Loucy (cell line): ENCODE data around the gene ZNF587B.
"Not testable (repeated sequence)": the region's sequence is repeated elsewhere in the genome, so short reads cannot be mapped to it uniquely, and the experiment has no call there.

Experiments used
- H2AFZ ChIP-seq: fragments of 200-600 bp; sonication (generic); 2 replicates; pipeline ENCODE4 v1.6.0; 2016; ENCODE audit warnings: antibody characterized with exemption, mild to moderate bottlenecking, low read length, moderate library complexity
- H3F3A ChIP-seq: fragments of 200-600 bp; 2 replicates; pipeline ENCODE4 v1.6.0; 2016; ENCODE audit warnings: antibody characterized with exemption, low read depth, mild to moderate bottlenecking
- H3K27me3 ChIP-seq: fragments of 200-600 bp; sonication (generic); 2 replicates; pipeline ENCODE4 v1.6.1; 2014; ENCODE audit warnings: low read length, mild to moderate bottlenecking; ENCODE audit not compliant: insufficient read depth, poor library complexity, severe bottlenecking
- H3K36me3 ChIP-seq: fragments of 200-600 bp; sonication (generic); 2 replicates; pipeline ENCODE4 v1.6.1; 2016; ENCODE audit warnings: low read length; ENCODE audit not compliant: insufficient read depth
- H3K4me1 ChIP-seq: fragments of 200-600 bp; sonication (generic); 2 replicates; pipeline ENCODE4 v1.5.1; 2014; ENCODE audit warnings: low read length, mild to moderate bottlenecking; ENCODE audit not compliant: insufficient read depth, poor library complexity, severe bottlenecking
- H3K4me2 ChIP-seq: fragments of 200-600 bp; sonication (generic); 2 replicates; pipeline ENCODE4 v1.6.0; 2014; ENCODE audit warnings: antibody characterized with exemption, low read length, low read depth, mild to moderate bottlenecking; ENCODE audit not compliant: poor library complexity, severe bottlenecking
- H3K4me3 ChIP-seq: fragments of 200-600 bp; sonication (generic); 2 replicates; pipeline ENCODE4 v1.5.1; 2014; ENCODE audit warnings: low read length, mild to moderate bottlenecking, mixed read lengths; ENCODE audit not compliant: poor library complexity, severe bottlenecking
- H3K79me2 ChIP-seq: fragments of 200-600 bp; sonication (generic); 2 replicates; pipeline ENCODE4 v1.6.1; 2014; ENCODE audit warnings: low read length; ENCODE audit not compliant: insufficient read depth
- H3K9ac ChIP-seq: fragments of 200-600 bp; sonication (generic); 2 replicates; pipeline ENCODE4 v1.6.0; 2014; ENCODE audit warnings: mild to moderate bottlenecking, low read depth, low read length, moderate library complexity; ENCODE audit not compliant: poor library complexity, severe bottlenecking
- H3K9me2 ChIP-seq: fragments of 200-600 bp; sonication (generic); replicated peaks from 2 replicates; pipeline ENCODE4 v1.6.1; 2016; ENCODE audit warnings: low read depth, low read length, mixed read lengths
- H3K9me3 ChIP-seq: fragments of 200-600 bp; sonication (generic); 2 replicates; pipeline ENCODE4 v1.6.1; 2014; ENCODE audit warnings: mild to moderate bottlenecking, antibody characterized with exemption, low read length, low read depth; ENCODE audit not compliant: insufficient read depth
- H4K20me1 ChIP-seq: fragments of 200-600 bp; sonication (generic); 2 replicates; pipeline ENCODE4 v1.6.0; 2014; ENCODE audit warnings: antibody characterized with exemption, low read length, mild to moderate bottlenecking; ENCODE audit not compliant: insufficient read depth, poor library complexity, severe bottlenecking
- CTCF ChIP-seq: fragments of 200-600 bp; sonication (generic); conservative IDR thresholded peaks from 2 replicates; pipeline ENCODE4 v1.5.1; 2014; ENCODE audit warnings: mild to moderate bottlenecking, antibody characterized with exemption, low read length
- EZH2phosphoT487 ChIP-seq: fragments of 200-600 bp; IDR thresholded peaks from 2 replicates; pipeline ENCODE4 v1.6.1; 2018; ENCODE audit warnings: antibody characterized with exemption, mild to moderate bottlenecking, moderate library complexity, borderline replicate concordance

ZNF587B gene

DNA sequence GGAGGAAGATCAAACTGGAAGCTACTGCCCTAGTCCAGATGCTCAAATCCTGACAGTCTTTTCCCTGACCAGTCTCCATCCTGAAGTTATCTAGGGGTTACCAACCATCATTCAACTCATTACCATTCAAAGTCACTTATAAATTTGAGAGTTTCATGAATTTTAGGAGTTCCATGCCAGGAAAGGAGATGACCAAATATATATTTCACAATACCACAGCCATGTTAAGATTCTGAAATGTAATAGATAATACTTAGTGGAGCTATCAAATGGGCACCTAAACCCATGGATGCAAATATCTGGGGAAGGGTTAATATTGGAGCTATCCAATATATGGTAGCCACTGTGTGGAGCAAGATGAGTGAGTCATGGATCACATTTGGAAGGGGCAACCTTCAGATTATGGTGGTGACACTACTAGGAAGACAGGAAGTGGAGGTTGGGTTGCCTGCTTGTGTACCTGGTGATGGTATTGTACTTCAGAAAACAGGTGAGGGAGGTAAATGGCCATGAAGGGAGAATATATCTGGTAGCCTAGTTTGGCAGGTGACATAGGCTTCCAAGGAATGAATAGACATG is 41.9 kb upstream of the ZNF587B start:
- 0 out of 2 replicates have a peak, but pooled peaks cover 4% of the 10 kb centered on the region for H3K79me2 ChIP-seq
- no peaks in the 10 kb centered on the region for H3K9me3 ChIP-seq
- no peaks in the 10 kb centered on the region for H3K27me3 ChIP-seq
- no peak overlapping the region for H3K9ac ChIP-seq
- H3K9me2 ChIP-seq, result no peaks in the 10 kb centered on the region
- no peaks in the 10 kb centered on the region for H3K4me1 ChIP-seq
- no peak overlapping the region for H2AFZ ChIP-seq
- H3K4me2 ChIP-seq, result no peak overlapping the region
- TF ChIP-seq EZH2phosphoT487 (no peak), CTCF (no peak)
- peaks cover 4% of the 10 kb centered on the region; the same call in 1 of the 2 replicates for H3K36me3 ChIP-seq
- no peaks in the 10 kb centered on the region for H4K20me1 ChIP-seq
- H3K4me3 ChIP-seq, result no peak overlapping the region
- H3F3A ChIP-seq, result no peaks in the 10 kb centered on the region

DNA sequence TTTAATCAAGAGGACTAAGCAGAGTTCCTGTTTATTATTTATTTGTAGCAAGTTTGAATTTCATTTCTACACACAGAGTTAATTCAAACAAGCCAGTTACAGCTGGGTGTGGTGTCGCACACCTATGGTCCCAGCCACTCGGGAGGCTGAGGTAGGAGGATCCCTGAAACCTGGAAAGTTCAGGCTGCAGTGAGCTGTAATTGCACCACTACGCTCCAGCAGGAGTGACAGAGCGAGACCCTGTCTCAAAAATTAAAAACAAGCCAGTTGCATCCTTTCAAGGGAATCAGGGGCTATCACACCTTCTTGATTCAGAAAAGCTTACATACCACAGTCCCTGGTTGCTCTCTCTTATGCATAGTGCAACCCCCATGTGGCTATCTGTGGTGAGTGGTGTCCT is 40.8 kb upstream of the ZNF587B start:
- Histone ChIP-seq H4K20me1 (no peaks in the 10 kb centered on the region), H3F3A (no peaks in the 10 kb centered on the region), H3K9me3 (no peaks in the 10 kb centered on the region), H2AFZ (no peak overlapping the region), H3K9ac (no peak overlapping the region), H3K79me2 (0 out of 2 replicates have a peak, but pooled peaks cover 3% of the 10 kb centered on the region), H3K4me2 (no peak overlapping the region), H3K4me1 (no peaks in the 10 kb centered on the region), H3K4me3 (no peak overlapping the region), H3K9me2 (no peaks in the 10 kb centered on the region), H3K36me3 (peaks cover 4% of the 10 kb centered on the region; the same call in 1 of the 2 replicates), H3K27me3 (no peaks in the 10 kb centered on the region)
- TF ChIP-seq CTCF (no peak), EZH2phosphoT487 (no peak)

DNA sequence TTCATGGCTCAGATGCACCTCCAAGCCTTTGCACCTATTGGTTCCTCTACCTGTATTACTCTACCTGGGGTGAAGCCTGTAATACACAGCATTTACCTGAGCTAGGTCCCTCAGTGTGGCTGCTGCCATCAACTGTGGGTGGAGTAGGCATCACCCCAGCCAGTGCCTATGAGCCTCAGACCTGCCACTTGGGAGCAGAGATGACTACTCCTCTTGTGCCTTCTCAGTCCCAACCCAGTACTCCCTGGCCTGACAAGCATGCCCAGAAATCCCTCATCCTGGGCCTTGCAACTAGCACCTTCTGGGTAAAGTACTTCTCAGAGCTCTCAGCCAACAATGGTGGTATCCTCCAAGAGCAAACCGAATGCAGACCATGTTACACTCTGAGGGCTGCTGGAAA is 33.5 kb upstream of the ZNF587B start:
- not testable (repeated sequence) for H3K4me2 ChIP-seq, H2AFZ ChIP-seq, H3K79me2 ChIP-seq, H3K4me3 ChIP-seq, H3K4me1 ChIP-seq, H3F3A ChIP-seq, H3K9me3 ChIP-seq, H3K9me2 ChIP-seq, H3K27me3 ChIP-seq, H3K9ac ChIP-seq, H4K20me1 ChIP-seq
- peaks cover 10% of the 10 kb centered on the region; the same call in 1 of the 2 replicates for H3K36me3 ChIP-seq

DNA sequence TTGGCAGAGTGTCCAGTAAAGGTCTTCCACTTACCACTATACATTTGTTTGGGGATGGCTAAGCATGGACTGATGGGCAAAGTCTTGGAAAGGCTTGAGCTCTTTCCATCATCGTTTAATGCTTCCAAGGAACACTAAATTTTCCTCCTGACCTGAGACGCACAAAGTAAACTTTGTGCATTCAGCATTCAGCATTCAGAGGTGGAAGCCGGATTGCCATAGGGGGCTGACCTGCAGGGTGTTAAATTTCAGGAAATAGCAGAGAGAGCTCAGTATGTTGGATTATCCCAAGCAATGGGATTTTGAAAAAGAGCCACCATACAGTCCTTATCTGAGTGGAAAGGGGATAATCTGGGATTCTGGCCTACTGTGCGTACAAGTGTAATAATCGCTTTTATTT is 29.4 kb upstream of the ZNF587B start:
- Histone ChIP-seq H4K20me1 (no peaks in the 10 kb centered on the region), H3K9me2 (no peaks in the 10 kb centered on the region), H3K4me1 (no peaks in the 10 kb centered on the region), H3K4me2 (no peak overlapping the region), H3K4me3 (no peak overlapping the region), H3K79me2 (no peaks in the 10 kb centered on the region), H3K27me3 (no peaks in the 10 kb centered on the region), H2AFZ (no peak overlapping the region), H3K9ac (no peak overlapping the region), H3F3A (no peaks in the 10 kb centered on the region), H3K9me3 (no peaks in the 10 kb centered on the region), H3K36me3 (peaks cover 6% of the 10 kb centered on the region; the same call in 1 of the 2 replicates)
- TF ChIP-seq CTCF, result no peak
- no peak for TF ChIP-seq EZH2phosphoT487
